ENCODE measurements around the gene ZNF628.

The ZNF628 gene

DNA sequence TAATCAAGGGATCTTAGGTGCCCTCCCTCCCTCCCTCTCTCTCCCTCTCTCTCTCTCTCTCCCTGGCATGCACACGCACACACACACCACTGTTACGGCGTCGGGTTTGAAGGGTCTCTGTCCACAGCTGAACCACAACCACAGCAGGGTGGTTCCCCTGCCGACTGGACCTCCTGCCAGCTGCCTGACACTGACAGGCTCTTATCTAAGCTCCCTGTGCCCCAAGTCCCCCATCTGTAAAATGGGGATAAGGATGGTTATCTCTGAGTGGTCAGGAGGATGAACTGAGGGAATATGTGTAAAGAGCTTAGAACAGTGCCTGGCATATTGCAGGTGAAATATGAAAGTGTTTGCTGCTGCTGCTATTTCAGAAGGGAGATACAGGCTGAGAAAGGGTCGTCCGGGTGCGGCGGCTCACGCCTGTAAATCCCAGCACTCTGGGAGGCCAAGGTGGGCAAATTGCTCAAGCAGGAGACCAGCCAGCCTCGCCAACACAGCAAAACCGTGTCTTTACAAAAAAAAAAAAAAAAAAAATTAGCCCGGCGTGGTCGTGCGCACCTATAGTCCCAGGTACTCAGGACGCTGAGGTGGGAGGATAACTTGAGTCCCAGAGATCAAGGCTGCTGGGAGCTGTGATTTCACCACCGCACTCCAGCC is 32.5 kb upstream of the ZNF628 start:
- TF ChIP-seq RARB (CRISPR knock-in tag; IDR thresholded peaks at IDR 0.05) (no peak), ZFP3 (CRISPR knock-in tag; IDR thresholded peaks at IDR 0.05) (no peak), ESRRG (CRISPR knock-in tag; IDR thresholded peaks at IDR 0.05) (no peak)
- TF ChIP-seq, protein P1, sequence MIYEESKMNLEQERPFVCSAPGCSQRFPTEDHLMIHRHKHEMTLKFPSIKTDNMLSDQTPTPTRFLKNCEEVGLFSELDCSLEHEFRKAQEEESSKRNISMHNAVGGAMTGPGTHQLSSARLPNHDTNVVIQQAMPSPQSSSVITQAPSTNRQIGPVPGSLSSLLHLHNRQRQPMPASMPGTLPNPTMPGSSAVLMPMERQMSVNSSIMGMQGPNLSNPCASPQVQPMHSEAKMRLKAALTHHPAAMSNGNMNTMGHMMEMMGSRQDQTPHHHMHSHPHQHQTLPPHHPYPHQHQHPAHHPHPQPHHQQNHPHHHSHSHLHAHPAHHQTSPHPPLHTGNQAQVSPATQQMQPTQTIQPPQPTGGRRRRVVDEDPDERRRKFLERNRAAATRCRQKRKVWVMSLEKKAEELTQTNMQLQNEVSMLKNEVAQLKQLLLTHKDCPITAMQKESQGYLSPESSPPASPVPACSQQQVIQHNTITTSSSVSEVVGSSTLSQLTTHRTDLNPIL (CRISPR knock-in tag; IDR thresholded peaks at IDR 0.05; ENCODE audit: low read depth): no peak
- TF ChIP-seq, protein P2, sequence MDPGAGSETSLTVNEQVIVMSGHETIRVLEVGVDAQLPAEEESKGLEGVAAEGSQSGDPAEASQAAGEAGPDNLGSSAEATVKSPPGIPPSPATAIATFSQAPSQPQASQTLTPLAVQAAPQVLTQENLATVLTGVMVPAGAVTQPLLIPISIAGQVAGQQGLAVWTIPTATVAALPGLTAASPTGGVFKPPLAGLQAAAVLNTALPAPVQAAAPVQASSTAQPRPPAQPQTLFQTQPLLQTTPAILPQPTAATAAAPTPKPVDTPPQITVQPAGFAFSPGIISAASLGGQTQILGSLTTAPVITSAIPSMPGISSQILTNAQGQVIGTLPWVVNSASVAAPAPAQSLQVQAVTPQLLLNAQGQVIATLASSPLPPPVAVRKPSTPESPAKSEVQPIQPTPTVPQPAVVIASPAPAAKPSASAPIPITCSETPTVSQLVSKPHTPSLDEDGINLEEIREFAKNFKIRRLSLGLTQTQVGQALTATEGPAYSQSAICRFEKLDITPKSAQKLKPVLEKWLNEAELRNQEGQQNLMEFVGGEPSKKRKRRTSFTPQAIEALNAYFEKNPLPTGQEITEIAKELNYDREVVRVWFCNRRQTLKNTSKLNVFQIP (CRISPR knock-in tag; IDR thresholded peaks at IDR 0.05; ENCODE audit: borderline replicate concordance, low read depth): no peak
- TF ChIP-seq, protein P3, sequence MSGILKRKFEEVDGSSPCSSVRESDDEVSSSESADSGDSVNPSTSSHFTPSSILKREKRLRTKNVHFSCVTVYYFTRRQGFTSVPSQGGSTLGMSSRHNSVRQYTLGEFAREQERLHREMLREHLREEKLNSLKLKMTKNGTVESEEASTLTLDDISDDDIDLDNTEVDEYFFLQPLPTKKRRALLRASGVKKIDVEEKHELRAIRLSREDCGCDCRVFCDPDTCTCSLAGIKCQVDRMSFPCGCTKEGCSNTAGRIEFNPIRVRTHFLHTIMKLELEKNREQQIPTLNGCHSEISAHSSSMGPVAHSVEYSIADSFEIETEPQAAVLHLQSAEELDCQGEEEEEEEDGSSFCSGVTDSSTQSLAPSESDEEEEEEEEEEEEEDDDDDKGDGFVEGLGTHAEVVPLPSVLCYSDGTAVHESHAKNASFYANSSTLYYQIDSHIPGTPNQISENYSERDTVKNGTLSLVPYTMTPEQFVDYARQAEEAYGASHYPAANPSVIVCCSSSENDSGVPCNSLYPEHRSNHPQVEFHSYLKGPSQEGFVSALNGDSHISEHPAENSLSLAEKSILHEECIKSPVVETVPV (CRISPR knock-in tag; IDR thresholded peaks at IDR 0.05): no peak
- no peak for ATAC-seq

DNA sequence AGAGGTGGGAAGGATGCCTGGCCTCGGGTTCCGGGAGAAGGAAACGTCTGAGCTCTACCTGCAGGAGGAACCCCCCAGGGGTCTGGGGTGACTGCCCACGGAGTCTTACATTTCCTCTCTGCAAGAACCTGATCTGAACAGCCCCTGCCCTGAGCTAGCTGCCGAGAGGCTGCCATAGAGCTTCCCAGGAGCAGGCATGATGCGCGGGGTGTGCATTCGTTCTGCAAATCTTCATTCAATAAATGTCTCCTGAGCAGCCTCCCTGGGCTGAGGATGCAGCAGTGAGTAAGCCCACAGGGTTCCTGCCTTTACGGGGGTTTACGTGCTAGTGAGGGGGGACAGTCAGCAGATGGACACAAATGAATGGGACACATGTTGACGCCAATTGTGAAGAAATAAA is 31.8 kb upstream of the ZNF628 start:
- TF ChIP-seq ARNTL (CRISPR knock-in tag; IDR thresholded peaks at IDR 0.05; ENCODE audit: borderline replicate concordance, low read depth) (no peak), BACH2 (CRISPR knock-in tag; IDR thresholded peaks at IDR 0.05; ENCODE audit: borderline replicate concordance) (no peak), ZFP3 (CRISPR knock-in tag; IDR thresholded peaks at IDR 0.05) (no peak), ZNF565 (CRISPR knock-in tag; conservative IDR thresholded peaks at IDR 0.05; ENCODE audit: low read depth) (no peak), OSR1 (CRISPR knock-in tag; IDR thresholded peaks at IDR 0.05) (no peak), ZNF70 (CRISPR knock-in tag; IDR thresholded peaks at IDR 0.05) (no peak), CSDC2 (CRISPR knock-in tag; IDR thresholded peaks at IDR 0.05) (no peak), ZFP30 (CRISPR knock-in tag; IDR thresholded peaks at IDR 0.05) (no peak), TCF4 (CRISPR knock-in tag; IDR thresholded peaks at IDR 0.05; ENCODE audit: borderline replicate concordance) (no peak), ISL1 (CRISPR knock-in tag; IDR thresholded peaks at IDR 0.05) (no peak), PPARA (CRISPR knock-in tag; IDR thresholded peaks at IDR 0.05; ENCODE audit: borderline replicate concordance) (no peak), ZC3H10 (CRISPR knock-in tag; IDR thresholded peaks at IDR 0.05) (no peak), GLIS3 (CRISPR knock-in tag; IDR thresholded peaks at IDR 0.05) (no peak), RARB (CRISPR knock-in tag; IDR thresholded peaks at IDR 0.05) (no peak), ZNF8 (CRISPR knock-in tag; IDR thresholded peaks at IDR 0.05) (no peak)
- TF ChIP-seq, protein P1 (CRISPR knock-in tag; IDR thresholded peaks at IDR 0.05; ENCODE audit: low read depth): no peak
- TF ChIP-seq, protein P4, sequence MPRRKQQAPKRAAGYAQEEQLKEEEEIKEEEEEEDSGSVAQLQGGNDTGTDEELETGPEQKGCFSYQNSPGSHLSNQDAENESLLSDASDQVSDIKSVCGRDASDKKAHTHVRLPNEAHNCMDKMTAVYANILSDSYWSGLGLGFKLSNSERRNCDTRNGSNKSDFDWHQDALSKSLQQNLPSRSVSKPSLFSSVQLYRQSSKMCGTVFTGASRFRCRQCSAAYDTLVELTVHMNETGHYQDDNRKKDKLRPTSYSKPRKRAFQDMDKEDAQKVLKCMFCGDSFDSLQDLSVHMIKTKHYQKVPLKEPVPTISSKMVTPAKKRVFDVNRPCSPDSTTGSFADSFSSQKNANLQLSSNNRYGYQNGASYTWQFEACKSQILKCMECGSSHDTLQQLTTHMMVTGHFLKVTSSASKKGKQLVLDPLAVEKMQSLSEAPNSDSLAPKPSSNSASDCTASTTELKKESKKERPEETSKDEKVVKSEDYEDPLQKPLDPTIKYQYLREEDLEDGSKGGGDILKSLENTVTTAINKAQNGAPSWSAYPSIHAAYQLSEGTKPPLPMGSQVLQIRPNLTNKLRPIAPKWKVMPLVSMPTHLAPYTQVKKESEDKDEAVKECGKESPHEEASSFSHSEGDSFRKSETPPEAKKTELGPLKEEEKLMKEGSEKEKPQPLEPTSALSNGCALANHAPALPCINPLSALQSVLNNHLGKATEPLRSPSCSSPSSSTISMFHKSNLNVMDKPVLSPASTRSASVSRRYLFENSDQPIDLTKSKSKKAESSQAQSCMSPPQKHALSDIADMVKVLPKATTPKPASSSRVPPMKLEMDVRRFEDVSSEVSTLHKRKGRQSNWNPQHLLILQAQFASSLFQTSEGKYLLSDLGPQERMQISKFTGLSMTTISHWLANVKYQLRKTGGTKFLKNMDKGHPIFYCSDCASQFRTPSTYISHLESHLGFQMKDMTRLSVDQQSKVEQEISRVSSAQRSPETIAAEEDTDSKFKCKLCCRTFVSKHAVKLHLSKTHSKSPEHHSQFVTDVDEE (CRISPR knock-in tag; IDR thresholded peaks at IDR 0.05): no peak
- TF ChIP-seq, protein P5, sequence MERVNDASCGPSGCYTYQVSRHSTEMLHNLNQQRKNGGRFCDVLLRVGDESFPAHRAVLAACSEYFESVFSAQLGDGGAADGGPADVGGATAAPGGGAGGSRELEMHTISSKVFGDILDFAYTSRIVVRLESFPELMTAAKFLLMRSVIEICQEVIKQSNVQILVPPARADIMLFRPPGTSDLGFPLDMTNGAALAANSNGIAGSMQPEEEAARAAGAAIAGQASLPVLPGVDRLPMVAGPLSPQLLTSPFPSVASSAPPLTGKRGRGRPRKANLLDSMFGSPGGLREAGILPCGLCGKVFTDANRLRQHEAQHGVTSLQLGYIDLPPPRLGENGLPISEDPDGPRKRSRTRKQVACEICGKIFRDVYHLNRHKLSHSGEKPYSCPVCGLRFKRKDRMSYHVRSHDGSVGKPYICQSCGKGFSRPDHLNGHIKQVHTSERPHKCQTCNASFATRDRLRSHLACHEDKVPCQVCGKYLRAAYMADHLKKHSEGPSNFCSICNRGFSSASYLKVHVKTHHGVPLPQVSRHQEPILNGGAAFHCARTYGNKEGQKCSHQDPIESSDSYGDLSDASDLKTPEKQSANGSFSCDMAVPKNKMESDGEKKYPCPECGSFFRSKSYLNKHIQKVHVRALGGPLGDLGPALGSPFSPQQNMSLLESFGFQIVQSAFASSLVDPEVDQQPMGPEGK (CRISPR knock-in tag; IDR thresholded peaks at IDR 0.05; ENCODE audit: borderline replicate concordance): no peak
- TF ChIP-seq, protein P2 (CRISPR knock-in tag; IDR thresholded peaks at IDR 0.05; ENCODE audit: borderline replicate concordance, low read depth): no peak
- TF ChIP-seq, protein P3 (CRISPR knock-in tag; IDR thresholded peaks at IDR 0.05): no peak
- ATAC-seq: no peak

Data from SK-N-SH treated with all-trans-retinoic acid at 6 μM for 48 hours (cell line).